Smooth muscle cell (in vitro differentiated cells): ENCODE measurements around the gene PIKFYVE. TPM values are rescaled to one million over a fixed set of nuclear protein-coding genes. Genes with fewer than 3 reads are reported as not detected.
"Not testable (repeated sequence)": the region's sequence is repeated elsewhere in the genome, so short reads cannot be mapped to it uniquely, and the experiment has no call there.

Source experiments
- DNase-seq: peaks from one replicate; lab custom pipeline; 2025; ENCODE audit not compliant: unreplicated experiment; lab: John Stamatoyannopoulos, UW
- H2AFZ ChIP-seq: fragments of 200-600 bp; sonication (generic); 2 replicates; pipeline ENCODE4 v1.6.0; 2016; ENCODE audit warnings: antibody characterized with exemption, low read depth, mild to moderate bottlenecking
- H3F3A ChIP-seq: fragments of 200-600 bp; sonication (generic); 2 replicates; pipeline ENCODE4 v1.6.0; 2017; ENCODE audit warnings: antibody characterized with exemption, low read depth
- H3K27ac ChIP-seq: fragments of 200-600 bp; sonication (generic); 2 replicates; pipeline ENCODE4 v1.5.1; 2016; ENCODE audit warnings: low read depth, mild to moderate bottlenecking
- H3K27me3 ChIP-seq: fragments of 200-600 bp; sonication (generic); 2 replicates; pipeline ENCODE4 v1.6.1; 2016; ENCODE audit warnings: low read depth, mild to moderate bottlenecking
- H3K36me3 ChIP-seq: fragments of 200-600 bp; sonication (generic); 2 replicates; pipeline ENCODE4 v1.5.1; 2016; ENCODE audit warnings: low read depth
- H3K4me1 ChIP-seq: fragments of 200-600 bp; sonication (generic); 2 replicates; pipeline ENCODE4 v1.5.1; 2016; ENCODE audit warnings: low read depth
- H3K4me2 ChIP-seq: fragments of 200-600 bp; sonication (generic); 2 replicates; pipeline ENCODE4 v1.6.0; 2016; ENCODE audit warnings: mild to moderate bottlenecking
- H3K4me3 ChIP-seq: fragments of 200-600 bp; sonication (generic); 2 replicates; pipeline ENCODE4 v1.5.1; 2016; ENCODE audit warnings: mild to moderate bottlenecking
- H3K79me2 ChIP-seq: fragments of 200-600 bp; sonication (generic); 2 replicates; pipeline ENCODE4 v1.6.0; 2016; ENCODE audit warnings: low read depth, mild to moderate bottlenecking
- H3K9ac ChIP-seq: fragments of 200-600 bp; sonication (generic); 2 replicates; pipeline ENCODE4 v1.6.0; 2016; ENCODE audit warnings: low read depth
- H3K9me3 ChIP-seq: fragments of 200-600 bp; sonication (generic); replicated peaks from 2 replicates; pipeline ENCODE4 v1.5.1; 2016; ENCODE audit warnings: low read depth
- H4K20me1 ChIP-seq: fragments of 200-600 bp; sonication (generic); 2 replicates; pipeline ENCODE4 v1.6.0; 2016; ENCODE audit warnings: low read depth
- CTCF ChIP-seq: fragments of 200-600 bp; sonication (generic); IDR thresholded peaks from 2 replicates; pipeline ENCODE4 v1.5.1; 2017; ENCODE audit warnings: borderline replicate concordance, mild to moderate bottlenecking, antibody characterized with exemption; ENCODE audit not compliant: insufficient read depth, poor library complexity, severe bottlenecking
- WGBS: methylation state at CpG from one replicate; pipeline ENCODE4 v1.1.7; 2016; ENCODE audit warnings: low lambda C conversion rate; 5-methylcytosine and 5-hydroxymethylcytosine counted together
- polyA plus RNA-seq: library from polyadenylated mRNA; unstranded; fragments of >200 nt; fragmentation: Nextera tagmentation; extraction: Ambion mirVana; gene quantifications from 2 replicates; pipeline ENCODE4 v1.2.1, GENCODE V29; 2016
- total RNA-seq: library from RNA; depleted of rRNA; stranded (reverse); fragments of >200 nt; gene quantifications from 2 replicates; pipeline ENCODE4 v1.2.3, GENCODE V29; 2014

Gene PIKFYVE
- total and polyA plus RNA-seq, 2 experiments from 2014 or later, result 4.9 to 29.5 TPM

DNA sequence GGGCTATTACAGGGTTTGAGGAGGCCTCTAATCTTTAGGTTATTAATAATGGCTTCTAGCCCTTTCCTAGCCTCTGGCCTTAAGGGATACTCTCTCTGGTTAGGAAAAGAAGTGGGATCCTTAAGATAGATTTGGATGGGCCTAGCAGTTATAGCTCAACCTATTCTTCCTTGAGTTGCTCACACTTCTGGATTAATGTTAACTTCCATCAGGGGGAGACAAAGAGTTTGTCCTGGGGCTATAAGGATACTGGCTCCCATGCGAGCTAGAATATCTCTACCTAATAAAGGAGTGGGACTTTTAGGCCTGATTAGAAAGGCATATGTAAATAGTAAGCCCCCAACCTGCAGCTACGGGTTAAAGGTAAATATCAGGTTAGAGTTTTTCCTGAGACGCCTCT is 126.2 kb downstream of the PIKFYVE start:
- Histone ChIP-seq H2AFZ (no peak overlapping the region), H3F3A (no peaks in the 10 kb centered on the region), H4K20me1 (no peaks in the 10 kb centered on the region), H3K9me3 (no peaks in the 10 kb centered on the region), H3K36me3 (no peaks in the 10 kb centered on the region), H3K79me2 (no peaks in the 10 kb centered on the region), H3K4me3 (no peak overlapping the region), H3K9ac (no peak overlapping the region), H3K27ac (no peak overlapping the region), H3K4me1 (no peaks in the 10 kb centered on the region), H3K27me3 (no peaks in the 10 kb centered on the region), H3K4me2 (no peak overlapping the region)
- WGBS, result 96% methylated on average over 3 of the region's 3 CpGs
- no peak for TF ChIP-seq CTCF
- no peak for DNase-seq

DNA sequence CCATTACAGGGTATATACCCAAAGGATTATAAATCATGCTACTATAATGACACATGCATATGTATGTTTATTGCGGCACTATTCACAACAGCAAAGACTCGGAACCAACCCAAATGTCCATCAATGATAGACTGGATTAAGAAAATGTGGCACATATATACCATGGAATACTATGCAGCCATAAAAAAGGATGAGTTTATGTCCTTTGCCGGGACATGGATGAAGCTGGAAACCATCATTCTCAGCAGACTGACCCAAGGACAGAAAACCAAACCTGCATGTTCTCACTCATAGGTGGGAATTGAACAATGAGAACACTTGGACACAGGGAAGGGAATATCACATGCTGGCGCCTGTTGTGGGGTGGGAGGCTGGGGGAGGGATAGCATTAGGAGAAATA is 130.7 kb downstream of the PIKFYVE start:
- H3K27me3 ChIP-seq, H3K9ac ChIP-seq, H3K79me2 ChIP-seq, H2AFZ ChIP-seq, H3K4me1 ChIP-seq, H3F3A ChIP-seq, H3K4me3 ChIP-seq, H3K27ac ChIP-seq, H3K36me3 ChIP-seq, H3K9me3 ChIP-seq, H3K4me2 ChIP-seq, DNase-seq, H4K20me1 ChIP-seq: not testable (repeated sequence)
- WGBS, result 91% methylated on average over 4 of the region's 4 CpGs

DNA sequence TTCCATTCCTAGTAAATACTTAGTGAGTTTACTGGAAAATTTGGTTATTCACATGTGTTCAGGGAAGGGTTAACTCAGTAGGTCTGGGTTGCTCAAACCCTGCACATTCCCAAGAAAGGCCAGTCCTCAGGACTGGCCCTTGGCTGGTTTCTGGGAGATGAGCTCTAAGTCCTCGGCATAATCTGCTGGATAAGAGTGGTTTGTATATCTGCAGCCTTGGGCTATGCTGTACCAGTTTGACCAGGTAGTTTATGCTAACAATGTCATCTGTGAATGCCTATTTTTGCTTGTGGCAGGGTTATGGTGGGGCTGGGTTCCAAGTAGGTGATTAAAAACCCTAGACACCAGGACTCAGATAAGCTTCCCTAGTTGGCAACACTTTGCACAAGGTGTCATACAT is 133.1 kb downstream of the PIKFYVE start:
- H3K4me1 ChIP-seq, result no peaks in the 10 kb centered on the region
- H4K20me1 ChIP-seq, result no peaks in the 10 kb centered on the region
- WGBS, result 30% methylated on average over 1 of the region's 1 CpG
- H3K27ac ChIP-seq, result no peak overlapping the region
- H3K4me2 ChIP-seq, result no peak overlapping the region
- no peak overlapping the region for H2AFZ ChIP-seq
- DNase-seq, result no peak
- H3F3A ChIP-seq, result no peaks in the 10 kb centered on the region
- H3K9me3 ChIP-seq, result no peaks in the 10 kb centered on the region
- H3K9ac ChIP-seq, result no peak overlapping the region
- H3K79me2 ChIP-seq, result no peaks in the 10 kb centered on the region
- H3K27me3 ChIP-seq, result peaks cover 8% of the 10 kb centered on the region
- no peak for TF ChIP-seq CTCF
- no peak overlapping the region for H3K4me3 ChIP-seq
- no peaks in the 10 kb centered on the region for H3K36me3 ChIP-seq

DNA sequence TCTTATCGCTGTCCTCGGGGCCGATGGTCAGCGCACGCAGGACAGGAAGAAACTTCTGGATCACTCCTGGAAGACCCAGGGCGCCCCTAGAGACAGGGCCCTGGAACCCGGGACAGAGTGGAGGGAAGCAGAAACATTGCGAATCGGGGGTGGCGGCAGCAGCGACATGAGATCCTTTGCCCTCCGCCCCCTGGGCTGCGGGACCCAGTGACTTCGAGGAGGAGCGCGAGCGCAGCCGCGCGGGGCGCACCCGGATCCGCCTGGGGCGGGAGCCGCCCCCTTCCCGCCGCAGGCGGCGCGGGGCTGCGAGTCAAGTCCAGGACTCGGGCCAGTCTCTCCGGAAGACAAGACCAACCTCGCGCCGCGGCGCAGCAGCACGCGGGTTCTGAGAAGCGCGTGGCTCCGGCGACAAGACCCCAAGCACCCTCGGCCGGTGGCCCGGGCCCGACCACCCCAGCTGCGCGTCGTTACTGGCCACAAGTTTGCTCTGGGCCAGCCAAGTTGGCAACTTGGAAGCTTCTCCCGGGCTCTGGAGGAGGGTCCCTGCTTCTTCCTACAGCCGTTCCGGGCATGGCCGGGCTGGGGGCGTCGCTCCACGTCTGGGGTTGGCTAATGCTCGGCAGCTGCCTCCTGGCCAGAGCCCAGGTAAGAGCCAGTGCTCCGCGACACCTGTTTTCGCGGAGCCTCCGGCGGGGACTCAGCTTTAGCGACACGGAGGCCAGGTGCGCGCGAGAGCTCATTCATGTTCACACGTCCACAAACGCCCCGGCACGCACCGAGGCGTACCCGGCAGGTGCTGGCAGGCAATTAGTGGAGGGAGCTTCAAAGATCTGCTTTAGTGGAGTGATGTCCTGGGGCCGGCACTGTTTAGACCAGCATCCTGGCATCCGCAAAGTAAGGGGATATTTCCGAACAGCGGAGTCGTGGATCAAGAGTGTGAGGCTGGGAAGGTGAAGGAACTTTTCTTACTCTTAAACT is 140.7 kb downstream of the PIKFYVE start, which contains the start of gene PTH2R:
Gene PTH2R (plus strand): TSS at position 319 of the 978 bp plus-strand sequence. CDS start 252 bp downstream, at position 571.
- TF ChIP-seq CTCF, result no peak
- WGBS, result 14% methylated on average over 81 of the region's 82 CpGs
- H3K4me1 ChIP-seq, result peaks cover 9% of the 10 kb centered on the region
- peaks cover 46% of the 10 kb centered on the region for H3K27me3 ChIP-seq
- no peaks in the 10 kb centered on the region for H3K36me3 ChIP-seq
- H3K9ac ChIP-seq, result no peak within 1 kb of the TSS
- H3F3A ChIP-seq, result no peaks in the 10 kb centered on the region
- H3K27ac ChIP-seq, result no peak within 1 kb of the TSS
- H3K9me3 ChIP-seq, result no peaks in the 10 kb centered on the region
- peak within 1 kb of the TSS; percentile 59 for H2AFZ ChIP-seq
- H3K79me2 ChIP-seq, result no peaks in the 10 kb centered on the region
- no peak for DNase-seq
- H3K4me3 ChIP-seq, result peak within 1 kb of the TSS; percentile 47
- no peaks in the 10 kb centered on the region for H4K20me1 ChIP-seq
- H3K4me2 ChIP-seq, result peak within 1 kb of the TSS; percentile 89
